Tibial nerve (tissue), 4 donors: ENCODE data around the gene RARRES2. TPM values are rescaled to one million over a fixed set of nuclear protein-coding genes. Genes with fewer than 3 reads are reported as not detected.

Experiments
- DNase-seq, 2 donors: peaks; one replicate each; pipeline ENCODE4 v3.0.0-alpha.2; 2019; ENCODE audit warnings: low spot score in 2 of 2
- H3K27ac ChIP-seq, 4 donors: fragments of 200-600 bp; sonication (generic) in 3 of 4; one replicate each; pipeline ENCODE4 v1.5.1; 2017 to 2019; ENCODE audit warnings: mild to moderate bottlenecking in 1 of 4
- H3K27me3 ChIP-seq, 2 donors: fragments of 200-600 bp; sonication (generic) in 1 of 2; one replicate each; pipeline versions ENCODE4 v1.5.1 to v1.6.0; 2017 to 2019
- H3K36me3 ChIP-seq, 3 donors: fragments of 200-600 bp; sonication (generic); one replicate each; pipeline ENCODE4 v1.5.1; 2018 to 2019
- H3K4me1 ChIP-seq, 4 donors: fragments of 200-600 bp; sonication (generic) in 3 of 4; one replicate each; pipeline ENCODE4 v1.5.1; 2017 to 2019
- H3K4me3 ChIP-seq, 4 donors: fragments of 200-600 bp; sonication (generic) in 3 of 4; one replicate each; pipeline ENCODE4 v1.5.1; 2017 to 2019; ENCODE audit warnings: mild to moderate bottlenecking in 1 of 4, moderate library complexity in 1 of 4
- H3K9me3 ChIP-seq, 4 donors: fragments of 200-600 bp; sonication (generic) in 3 of 4; one replicate each; pipeline ENCODE4 v1.5.1; 2017 to 2019
- CTCF ChIP-seq, 5 experiments: fragments of 200-600 bp in 3 of 5; fragments of 450-650 bp in 2 of 5; sonication (generic) in 3 of 5; IDR thresholded peaks; one replicate each; pipeline ENCODE4 v1.5.1; 2016 to 2019; ENCODE audit warnings: antibody characterized with exemption in 5 of 5, mild to moderate bottlenecking in 3 of 5, moderate library complexity in 2 of 5
- EP300 ChIP-seq, 2 donors: sonication (generic); formaldehyde crosslinking; IDR thresholded peaks; one replicate each; pipeline ENCODE4 v1.6.1; 2017; ENCODE audit warnings: antibody characterized with exemption in 2 of 2, mild to moderate bottlenecking in 1 of 2
- POLR2A ChIP-seq, 2 donors: fragments of 450-650 bp; IDR thresholded peaks; one replicate each; pipeline ENCODE4 v1.6.1; 2017; ENCODE audit warnings: antibody characterized with exemption in 2 of 2, mild to moderate bottlenecking in 2 of 2, moderate library complexity in 2 of 2
- WGBS, 2 donors: methylation state at CpG; one replicate each; pipeline ENCODE4 v1.1.5; 2018; 5-methylcytosine and 5-hydroxymethylcytosine counted together
- total RNA-seq, 4 donors: library from RNA; depleted of rRNA; stranded (reverse); fragments of >200 nt; gene quantifications; one replicate each; pipeline ENCODE4 v1.1.0, GENCODE V29; 2016

Gene RARRES2
- total RNA-seq, 4 donors from 2014 or later = 172 to 382 (median 375) TPM

- peaks cover 0 to 13% of the 10 kb centered on the region in 2 donors for H3K27me3 ChIP-seq
- no peaks in the 10 kb centered on the region for H3K9me3 ChIP-seq
- no peak for DNase-seq
- peak overlapping the region in 3 of 4 donors; percentile 78 to 89 (median 82) for H3K27ac ChIP-seq
- peaks cover 0 to 25% (median 0%) of the 10 kb centered on the region in 3 donors for H3K36me3 ChIP-seq
- peaks cover 0 to 27% (median 0%) of the 10 kb centered on the region in 4 donors for H3K4me1 ChIP-seq
- 49 to 57% methylated on average over 12 of the region's 12 CpGs for WGBS, 2 donors
- TF ChIP-seq EP300 (IDR thresholded peaks at IDR 0.05) = no peak
- no peak for TF ChIP-seq CTCF (IDR thresholded peaks at IDR 0.05)
- TF ChIP-seq POLR2A (IDR thresholded peaks at IDR 0.05) = no peak
- peak overlapping the region in 1 of 4 donors; percentile 77 for H3K4me3 ChIP-seq
These were observed 17.0 kb downstream of the RARRES2 start for GRCh38 chr7:150324373-150324961.

GRCh38 chr7:150323682-150324372 lies 17.6 kb downstream of the RARRES2 start:
- H3K36me3 ChIP-seq = peaks cover 0 to 19% (median 0%) of the 10 kb centered on the region in 3 donors
- WGBS, 2 donors = 19 to 21% methylated on average over 15 to 16 of the region's 16 CpGs
- H3K4me3 ChIP-seq = peak overlapping the region; percentile 54 to 77 (median 64)
- H3K9me3 ChIP-seq = no peaks in the 10 kb centered on the region
- TF ChIP-seq EP300 (IDR thresholded peaks at IDR 0.05) (no peak), CTCF (IDR thresholded peaks at IDR 0.05) (no peak), POLR2A (IDR thresholded peaks at IDR 0.05) (no peak)
- DNase-seq = no peak
- peaks cover 0 to 27% (median 0%) of the 10 kb centered on the region in 4 donors for H3K4me1 ChIP-seq
- peak overlapping the region; percentile 58 to 89 (median 80) for H3K27ac ChIP-seq
- peaks cover 0 to 13% of the 10 kb centered on the region in 2 donors for H3K27me3 ChIP-seq

GRCh38 chr7:150322833-150323681 lies 18.4 kb downstream of the RARRES2 start, which contains the start of the genes ACTR3C and LRRC61:
Gene ACTR3C, minus strand, starts transcription at chr7:150323545. Its CDS starts 28,249 bp downstream, at chr7:150295296.
Gene LRRC61, plus strand, starts transcription at chr7:150323355. Its CDS starts 13,507 bp downstream, at chr7:150336862.
- Histone ChIP-seq H3K27me3 (peaks cover 0 to 13% of the 10 kb centered on the region in 2 donors), H3K36me3 (peaks cover 0 to 11% (median 0%) of the 10 kb centered on the region in 3 donors), H3K4me3 (peak within 1 kb of the TSS; percentile 54 to 77 (median 64)), H3K9me3 (no peaks in the 10 kb centered on the region), H3K4me1 (peaks cover 0 to 27% (median 0%) of the 10 kb centered on the region in 4 donors), H3K27ac (peak within 1 kb of the TSS; percentile 58 to 89 (median 80))
- no peak for DNase-seq
- 15 to 20% methylated on average over 38 to 76 of the region's 82 CpGs for WGBS, 2 donors
- TF ChIP-seq CTCF (IDR thresholded peaks at IDR 0.05) (no peak), EP300 (IDR thresholded peaks at IDR 0.05) (peak in 1 of 2 donors; percentile 3), POLR2A (IDR thresholded peaks at IDR 0.05) (no peak)

GRCh38 chr7:150322114-150322832 lies 19.2 kb downstream of the RARRES2 start:
- Histone ChIP-seq H3K27me3 (peaks cover 0 to 13% of the 10 kb centered on the region in 2 donors), H3K4me1 (peaks cover 0 to 27% (median 0%) of the 10 kb centered on the region in 4 donors), H3K36me3 (peaks cover 0 to 11% (median 0%) of the 10 kb centered on the region in 3 donors), H3K27ac (peak overlapping the region; percentile 58 to 89 (median 80)), H3K4me3 (peak overlapping the region; percentile 54 to 77 (median 64)), H3K9me3 (no peaks in the 10 kb centered on the region)
- TF ChIP-seq POLR2A (IDR thresholded peaks at IDR 0.05) (no peak), CTCF (IDR thresholded peaks at IDR 0.05) (no peak), EP300 (IDR thresholded peaks at IDR 0.05) (no peak)
- 81 to 88% methylated on average over 4 of the region's 4 CpGs for WGBS, 2 donors
- no peak for DNase-seq
